Activated naive CD8-positive, alpha-beta T cell (primary cell): ENCODE data around the gene INO80E.
"Not testable (repeated sequence)": the region's sequence is repeated elsewhere in the genome, so short reads cannot be mapped to it uniquely, and the experiment has no call there.

Source experiments
- H3K27ac Mint-ChIP-seq: one replicate; pipeline ENCODE4 v1.8.0; 2021; ENCODE audit warnings: mixed read lengths
- H3K27me3 Mint-ChIP-seq: one replicate; pipeline ENCODE4 v1.8.0; 2021; ENCODE audit warnings: mixed read lengths
- H3K36me3 Mint-ChIP-seq: one replicate; pipeline ENCODE4 v1.8.0; 2021; ENCODE audit warnings: mixed read lengths
- H3K4me1 Mint-ChIP-seq: one replicate; pipeline ENCODE4 v1.8.0; 2021; ENCODE audit warnings: low read depth, mixed read lengths
- H3K4me3 Mint-ChIP-seq: one replicate; pipeline ENCODE4 v1.8.0; 2021; ENCODE audit warnings: mild to moderate bottlenecking, mixed read lengths
- H3K9me3 Mint-ChIP-seq: one replicate; pipeline ENCODE4 v1.8.0; 2021; ENCODE audit warnings: low read depth, mixed read lengths

The INO80E gene

DNA sequence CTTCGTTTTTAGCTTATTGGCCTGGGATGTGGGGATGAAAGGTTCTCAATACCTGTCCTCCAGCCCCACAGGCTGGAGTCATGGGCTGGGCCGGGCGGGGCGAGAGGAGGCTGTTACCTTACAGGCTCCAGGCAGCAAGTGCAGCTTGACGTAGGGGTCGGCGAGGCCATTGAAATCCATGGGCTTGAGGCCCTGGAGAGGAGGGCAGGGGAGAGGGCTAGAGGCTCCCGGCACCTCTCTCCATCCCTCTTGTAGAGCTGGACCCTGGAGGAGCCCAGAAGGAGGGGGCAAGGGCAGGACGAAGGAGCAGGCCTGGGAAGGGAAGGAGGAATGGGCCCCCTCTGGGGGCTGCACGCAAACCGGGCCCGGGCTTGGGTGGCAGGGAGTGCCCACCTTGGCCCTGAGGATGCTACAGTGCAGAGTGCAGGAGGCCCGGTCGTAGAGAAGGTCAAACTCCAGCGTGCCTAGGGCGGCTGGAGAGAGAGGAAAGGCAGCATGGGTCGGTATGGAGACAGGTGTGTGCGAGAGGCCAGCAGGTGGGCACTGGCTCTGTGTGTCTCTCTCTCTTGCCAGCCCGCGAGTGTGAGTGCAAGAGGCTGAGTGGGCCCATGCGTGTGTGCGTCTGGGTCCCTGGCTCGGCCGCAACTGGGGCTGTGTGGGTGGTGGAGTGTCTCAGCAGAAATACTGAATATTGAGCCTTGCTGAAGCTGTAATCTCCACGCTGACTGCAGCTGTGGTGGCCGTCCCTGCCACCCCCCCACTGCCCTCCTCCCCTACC, 13.2 kb downstream of the INO80E start:
- H3K27me3 Mint-ChIP-seq, result peaks cover 2% of the 10 kb centered on the region
- no peak overlapping the region for H3K27ac Mint-ChIP-seq
- H3K36me3 Mint-ChIP-seq, result no peaks in the 10 kb centered on the region
- H3K9me3 Mint-ChIP-seq, result no peaks in the 10 kb centered on the region
- peaks cover 7% of the 10 kb centered on the region for H3K4me1 Mint-ChIP-seq
- H3K4me3 Mint-ChIP-seq, result peak overlapping the region; percentile 23

DNA sequence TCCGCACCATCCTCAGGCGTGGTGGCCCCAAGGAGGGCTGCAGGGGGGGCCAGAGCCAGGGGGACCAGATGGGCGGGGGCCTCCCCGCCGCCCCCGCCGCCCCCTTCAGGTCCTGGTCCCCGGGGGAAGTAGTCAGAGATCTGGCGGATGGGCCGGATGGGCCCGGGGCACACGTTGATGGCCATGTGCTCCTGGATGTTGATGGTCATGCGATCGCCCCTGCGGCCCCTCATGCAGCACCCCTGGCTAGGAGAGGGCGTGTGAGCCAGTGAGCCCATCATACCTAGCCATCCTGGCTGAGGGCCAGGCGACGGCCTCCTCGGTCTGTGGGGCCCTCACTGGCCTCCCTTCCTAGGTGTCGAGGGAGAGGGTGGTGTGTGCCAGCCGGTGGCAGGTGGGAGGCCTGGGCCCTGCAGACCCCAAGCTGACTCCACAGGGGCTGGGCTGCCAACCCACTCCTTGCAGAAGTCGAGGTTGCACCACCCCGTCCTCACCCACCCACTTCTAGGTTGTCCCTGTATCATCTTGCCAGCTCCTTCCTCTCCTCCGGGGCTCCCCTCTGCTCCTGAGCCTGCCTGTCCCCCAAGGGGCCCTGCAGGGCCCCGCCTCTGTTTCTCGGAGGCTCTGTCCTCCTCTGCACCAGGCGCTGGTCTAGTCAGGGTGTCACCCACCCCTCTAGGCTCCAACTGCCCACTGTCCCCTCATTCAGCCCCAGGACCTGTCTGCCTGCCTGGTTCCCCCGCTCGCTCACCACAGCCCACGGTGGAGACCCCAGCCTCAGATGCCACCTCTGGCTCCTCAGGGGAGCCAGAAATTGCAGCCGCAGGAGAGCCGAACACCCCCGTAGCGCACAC, 14.2 kb downstream of the INO80E start:
- peaks cover 7% of the 10 kb centered on the region for H3K4me1 Mint-ChIP-seq
- H3K9me3 Mint-ChIP-seq, result no peaks in the 10 kb centered on the region
- H3K4me3 Mint-ChIP-seq, result peak overlapping the region; percentile 77
- H3K27ac Mint-ChIP-seq, result peak overlapping the region; percentile 46
- peaks cover 2% of the 10 kb centered on the region for H3K27me3 Mint-ChIP-seq
- H3K36me3 Mint-ChIP-seq, result no peaks in the 10 kb centered on the region

DNA sequence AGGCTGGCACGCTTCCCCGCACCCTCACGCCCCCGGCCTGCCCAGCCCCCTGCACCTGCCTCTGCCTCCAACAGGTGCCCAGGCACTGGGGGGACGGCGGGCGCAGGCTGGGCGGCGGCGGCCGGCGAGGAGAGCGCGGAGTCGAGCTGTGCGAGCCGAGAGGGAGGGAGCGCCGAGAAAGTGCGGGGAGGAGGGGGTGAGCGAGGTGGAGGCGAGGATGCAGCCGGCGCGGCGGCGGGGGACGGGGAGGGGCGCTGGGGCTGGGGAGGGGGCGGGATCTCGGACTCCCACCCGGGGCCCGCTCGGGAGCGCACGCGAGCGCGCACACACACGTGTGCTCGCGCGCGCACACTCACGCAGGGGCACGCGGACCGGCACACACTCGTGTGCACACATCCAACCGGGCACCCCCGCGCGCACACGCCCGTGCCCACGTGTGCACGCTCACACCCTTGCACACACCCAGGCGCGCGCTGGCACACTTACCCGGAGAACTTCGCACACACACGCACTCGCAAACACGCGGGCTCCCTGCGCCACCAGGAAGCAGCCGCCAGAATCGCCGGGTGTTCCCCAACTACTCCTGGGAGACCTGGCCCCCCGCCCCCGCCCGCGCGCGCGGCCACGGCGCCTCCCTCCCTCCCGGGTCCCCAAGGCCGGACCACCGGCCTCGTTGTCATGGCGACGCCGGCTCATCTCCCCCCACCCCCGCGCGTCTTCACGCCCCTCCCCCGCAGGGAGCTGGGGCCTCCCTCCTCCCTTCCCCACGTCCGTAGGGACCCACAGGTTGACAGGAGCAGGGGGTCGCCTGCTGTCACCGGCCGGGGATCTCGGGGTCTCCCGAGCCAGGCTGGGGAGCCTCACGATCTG, 15.0 kb downstream of the INO80E start, which contains the start of gene DOC2A:
DOC2A (minus strand) TSS at position 184 of the 870 bp plus-strand sequence. CDS start 805 bp downstream, outside the sequence.
- peaks cover 2% of the 10 kb centered on the region for H3K27me3 Mint-ChIP-seq
- peak within 1 kb of the TSS; percentile 46 for H3K27ac Mint-ChIP-seq
- peak within 1 kb of the TSS; percentile 88 for H3K4me3 Mint-ChIP-seq
- H3K36me3 Mint-ChIP-seq, result no peaks in the 10 kb centered on the region
- H3K9me3 Mint-ChIP-seq, result no peaks in the 10 kb centered on the region
- peaks cover 7% of the 10 kb centered on the region for H3K4me1 Mint-ChIP-seq

DNA sequence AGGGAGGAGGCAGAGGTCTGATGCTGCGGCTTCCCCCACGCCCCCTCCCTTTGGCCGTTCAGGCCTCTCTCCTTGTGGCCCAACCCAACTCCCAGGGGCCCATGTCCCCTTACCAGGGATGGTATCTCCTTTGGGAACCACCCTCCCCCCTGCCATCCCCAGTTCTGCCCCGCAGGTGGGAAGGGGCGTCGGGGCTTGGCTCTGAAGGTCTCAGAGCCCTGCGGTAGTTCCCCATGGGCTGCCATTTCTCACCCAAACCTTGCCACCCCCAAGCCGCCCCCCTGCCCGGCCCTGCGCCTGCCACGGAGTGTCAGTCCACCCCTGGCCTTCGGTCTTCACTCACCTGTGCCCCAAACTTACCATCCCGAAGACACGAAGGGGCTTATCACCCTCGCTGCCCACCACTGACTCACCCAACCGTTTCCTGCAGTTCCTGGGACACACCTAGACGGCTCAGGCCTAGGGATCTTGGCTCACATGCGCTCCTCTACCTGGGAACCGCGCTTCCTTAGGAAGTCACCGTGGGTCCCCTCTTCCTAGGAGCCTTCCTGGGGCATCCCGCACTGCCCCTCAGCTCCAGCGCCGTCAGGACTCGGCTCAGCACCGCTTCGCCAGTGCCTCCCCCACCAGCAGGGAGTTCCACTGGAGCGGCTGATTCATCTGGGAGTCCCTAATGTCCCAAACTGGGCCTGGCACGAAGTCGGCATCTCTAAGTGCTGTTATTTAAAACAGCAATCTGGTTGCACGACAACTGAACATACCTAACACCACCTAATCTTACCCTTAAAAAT, 15.9 kb downstream of the INO80E start:
- Mint-ChIP-seq H3K27me3 (peaks cover 2% of the 10 kb centered on the region), H3K4me1 (peaks cover 7% of the 10 kb centered on the region), H3K27ac (no peak overlapping the region), H3K36me3 (no peaks in the 10 kb centered on the region), H3K9me3 (no peaks in the 10 kb centered on the region), H3K4me3 (peak overlapping the region; percentile 88)

DNA sequence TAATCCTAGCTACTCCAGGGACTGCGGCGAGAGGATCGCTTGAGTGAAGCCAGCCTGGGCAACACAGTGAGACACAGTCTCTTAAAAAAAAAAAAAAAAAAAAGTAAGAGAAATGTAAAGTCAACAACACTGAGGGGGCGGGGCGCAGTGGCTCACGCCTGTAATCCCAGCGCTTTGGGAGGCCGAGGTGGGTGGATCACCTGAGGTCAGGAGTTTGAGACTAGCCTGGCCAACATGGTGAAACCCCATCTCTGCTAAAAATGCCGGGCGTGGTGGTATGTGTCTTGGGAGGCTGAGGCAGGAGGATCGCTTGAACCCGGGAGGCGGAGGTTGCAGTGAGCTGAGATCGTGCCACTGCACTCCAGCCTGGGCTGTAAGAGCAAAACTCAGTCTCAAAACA, 16.6 kb downstream of the INO80E start:
- not testable (repeated sequence) for H3K27ac Mint-ChIP-seq, H3K36me3 Mint-ChIP-seq, H3K4me3 Mint-ChIP-seq, H3K27me3 Mint-ChIP-seq, H3K9me3 Mint-ChIP-seq, H3K4me1 Mint-ChIP-seq

DNA sequence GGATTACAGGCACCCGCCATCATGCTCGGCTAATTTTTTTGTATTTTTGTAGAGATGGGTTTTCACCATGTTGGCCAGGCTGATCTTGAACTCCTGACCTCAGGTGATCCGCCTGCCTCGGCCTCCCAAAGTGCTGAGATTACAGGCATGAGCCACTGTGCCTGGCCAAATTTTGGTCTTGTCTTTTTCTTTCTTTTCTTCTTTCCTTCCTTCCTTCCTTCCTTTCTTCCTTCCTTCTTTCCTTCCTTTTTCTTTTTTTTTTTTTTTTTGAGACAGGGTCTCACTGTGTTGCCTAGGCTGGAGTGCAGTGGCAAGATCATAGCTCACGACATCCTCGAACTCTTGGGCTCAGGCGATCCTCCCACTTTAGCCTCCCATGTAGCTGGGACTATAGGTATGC, 19.4 kb downstream of the INO80E start:
- H3K9me3 Mint-ChIP-seq, H3K36me3 Mint-ChIP-seq, H3K27me3 Mint-ChIP-seq, H3K4me3 Mint-ChIP-seq, H3K4me1 Mint-ChIP-seq, H3K27ac Mint-ChIP-seq: not testable (repeated sequence)

DNA sequence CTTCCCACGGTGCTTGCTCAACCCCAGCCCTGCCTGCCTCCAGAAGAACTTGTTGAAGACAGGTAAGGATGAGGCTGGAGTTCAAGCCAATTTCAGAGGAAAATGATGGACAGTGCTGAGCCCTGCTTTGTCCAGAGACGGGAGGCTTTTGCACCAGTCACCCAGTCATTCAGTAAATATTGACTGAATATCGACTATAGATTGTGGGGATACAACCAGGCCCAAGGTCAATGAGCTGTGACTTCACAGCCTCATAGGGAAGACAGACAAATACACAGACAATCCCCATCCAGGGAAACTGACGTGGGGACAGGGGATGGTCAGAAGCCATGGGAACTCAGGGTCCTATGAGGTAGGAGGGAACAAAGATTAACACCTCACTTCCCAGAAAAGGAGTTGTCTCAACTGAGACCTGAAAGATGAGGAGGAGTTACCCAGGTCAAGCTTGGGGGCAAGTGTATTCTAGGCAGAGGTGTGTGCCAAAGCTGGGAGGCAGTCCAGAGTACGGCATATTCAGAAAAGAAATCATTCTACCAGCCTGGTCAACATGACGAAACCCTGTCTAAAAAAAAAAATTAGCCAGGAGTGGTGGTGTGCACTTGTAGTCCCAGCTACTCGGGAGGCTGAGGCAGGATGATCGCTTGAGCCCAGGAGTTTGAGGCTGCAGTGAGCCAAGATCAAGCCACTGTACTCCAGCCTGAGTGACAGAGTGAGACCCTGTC, 20.7 kb downstream of the INO80E start:
- peaks cover 2% of the 10 kb centered on the region for H3K27me3 Mint-ChIP-seq
- no peak overlapping the region for H3K27ac Mint-ChIP-seq
- no peaks in the 10 kb centered on the region for H3K36me3 Mint-ChIP-seq
- peaks cover 8% of the 10 kb centered on the region for H3K4me1 Mint-ChIP-seq
- H3K4me3 Mint-ChIP-seq, result no peak overlapping the region
- H3K9me3 Mint-ChIP-seq, result no peaks in the 10 kb centered on the region

DNA sequence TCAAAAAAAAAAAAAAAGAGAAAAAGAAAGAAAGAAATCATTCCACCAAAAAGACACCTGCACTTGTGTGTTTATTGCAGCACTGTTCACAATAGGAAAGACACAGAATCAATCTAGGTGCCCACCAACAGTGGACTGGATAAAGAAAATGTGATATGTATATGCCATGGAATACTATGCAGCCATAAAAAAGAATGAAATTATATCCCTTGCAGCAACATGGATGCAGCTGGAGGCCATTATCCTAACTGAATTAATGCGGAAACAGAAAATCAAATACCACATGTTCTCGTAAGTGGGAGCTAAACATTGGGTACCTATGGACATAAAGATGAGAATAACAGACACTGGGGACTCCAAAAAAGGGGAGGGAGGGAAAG, 21.2 kb downstream of the INO80E start:
- Mint-ChIP-seq H3K36me3 (no peaks in the 10 kb centered on the region), H3K9me3 (no peaks in the 10 kb centered on the region), H3K27me3 (no peaks in the 10 kb centered on the region), H3K4me1 (peaks cover 3% of the 10 kb centered on the region), H3K4me3 (no peak overlapping the region), H3K27ac (no peak overlapping the region)

DNA sequence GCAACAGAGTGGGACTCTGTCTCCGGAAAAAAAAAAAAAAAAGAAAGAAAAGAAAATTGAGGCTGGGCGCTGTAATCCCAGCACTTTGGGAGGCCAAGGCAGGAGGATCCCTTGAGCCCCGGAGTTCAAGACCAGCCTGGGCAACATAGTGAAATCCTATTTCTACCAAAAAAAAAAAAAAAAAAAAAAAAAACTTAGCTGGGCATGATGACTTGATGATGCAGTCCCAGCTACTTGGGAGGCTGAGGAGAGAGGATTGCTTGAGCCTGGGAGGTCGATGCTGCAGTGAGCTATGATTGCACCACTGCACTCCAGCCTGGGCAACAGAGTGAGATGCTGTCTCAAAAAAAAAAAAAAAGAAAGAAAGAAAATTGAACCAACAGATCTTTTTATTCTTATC, 21.9 kb downstream of the INO80E start:
- not testable (repeated sequence) for H3K4me3 Mint-ChIP-seq, H3K4me1 Mint-ChIP-seq, H3K9me3 Mint-ChIP-seq, H3K27me3 Mint-ChIP-seq, H3K36me3 Mint-ChIP-seq, H3K27ac Mint-ChIP-seq

DNA sequence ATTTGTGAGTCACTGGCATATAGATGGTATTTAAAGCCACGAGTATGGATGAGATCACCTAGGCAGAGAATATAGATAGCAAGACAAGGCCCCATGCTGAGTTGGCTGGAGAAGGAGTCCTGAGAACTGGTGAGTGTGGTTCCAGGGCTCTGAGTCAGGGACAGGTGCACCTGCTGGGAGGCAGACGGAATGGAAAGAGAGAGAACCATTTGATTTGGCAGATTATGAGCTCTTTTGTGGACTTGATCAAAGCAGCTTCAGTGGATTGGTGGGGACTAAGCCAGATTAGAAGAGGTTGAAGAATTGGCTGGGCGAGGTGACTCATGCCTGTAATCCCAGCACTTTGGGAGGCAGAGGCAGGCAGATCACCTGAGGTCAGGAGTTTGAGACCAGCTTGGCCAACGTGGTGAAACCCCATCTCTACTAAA, 22.7 kb downstream of the INO80E start:
- Mint-ChIP-seq H3K27ac (no peak overlapping the region), H3K4me1 (peaks cover 3% of the 10 kb centered on the region), H3K27me3 (no peaks in the 10 kb centered on the region), H3K9me3 (no peaks in the 10 kb centered on the region), H3K36me3 (no peaks in the 10 kb centered on the region), H3K4me3 (no peak overlapping the region)

DNA sequence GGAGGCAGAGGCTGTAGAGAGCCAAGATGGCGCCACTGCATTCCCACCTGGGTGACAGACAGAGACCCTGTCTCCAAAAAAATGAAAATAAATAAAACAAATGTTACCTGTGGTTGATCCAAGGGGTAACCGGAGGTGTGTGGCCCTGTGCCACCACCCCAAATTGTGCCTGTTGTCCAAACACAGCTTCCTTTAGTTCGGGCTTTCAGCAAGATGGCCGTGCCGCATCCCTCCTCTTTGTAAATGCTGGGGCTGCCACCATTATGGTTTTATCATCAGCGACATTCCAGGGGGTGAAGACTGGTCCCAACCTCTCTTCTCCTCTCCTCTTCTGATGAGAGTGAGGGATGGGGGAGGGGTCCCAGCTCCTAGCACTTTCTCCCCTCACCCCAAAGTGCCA, 26.8 kb downstream of the INO80E start, which contains the start of gene C16orf92:
C16orf92 (plus strand) TSS at position 312 of the 400 bp plus-strand sequence. CDS start 143 bp downstream, outside the sequence.
- H3K36me3 Mint-ChIP-seq, result no peaks in the 10 kb centered on the region
- H3K9me3 Mint-ChIP-seq, result no peaks in the 10 kb centered on the region
- peaks cover 3% of the 10 kb centered on the region for H3K4me1 Mint-ChIP-seq
- H3K4me3 Mint-ChIP-seq, result no peak within 1 kb of the TSS
- H3K27ac Mint-ChIP-seq, result no peak within 1 kb of the TSS
- H3K27me3 Mint-ChIP-seq, result peaks cover 4% of the 10 kb centered on the region

DNA sequence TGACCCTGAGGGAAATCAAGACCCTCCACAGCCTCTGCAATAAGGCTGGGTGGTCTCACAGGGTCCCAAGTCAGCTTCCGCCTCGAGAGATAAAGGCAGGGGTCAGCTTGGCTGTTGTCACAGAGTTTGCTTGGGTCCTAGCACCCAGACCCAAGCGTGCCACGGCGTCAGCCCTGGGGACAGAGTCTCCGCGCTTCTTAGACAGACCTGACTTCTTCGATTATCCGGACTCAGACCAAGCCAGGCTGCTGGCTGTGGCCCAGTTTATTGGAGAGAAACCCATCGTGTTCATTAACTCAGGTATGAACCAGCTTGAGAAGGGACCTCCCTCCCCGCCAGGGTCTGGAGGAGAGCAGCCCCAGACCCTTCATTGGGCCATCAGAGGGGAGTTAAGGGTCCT, 27.5 kb downstream of the INO80E start:
- Mint-ChIP-seq H3K27ac (no peak overlapping the region), H3K9me3 (no peaks in the 10 kb centered on the region), H3K27me3 (peaks cover 4% of the 10 kb centered on the region), H3K36me3 (no peaks in the 10 kb centered on the region), H3K4me3 (no peak overlapping the region), H3K4me1 (peaks cover 3% of the 10 kb centered on the region)

DNA sequence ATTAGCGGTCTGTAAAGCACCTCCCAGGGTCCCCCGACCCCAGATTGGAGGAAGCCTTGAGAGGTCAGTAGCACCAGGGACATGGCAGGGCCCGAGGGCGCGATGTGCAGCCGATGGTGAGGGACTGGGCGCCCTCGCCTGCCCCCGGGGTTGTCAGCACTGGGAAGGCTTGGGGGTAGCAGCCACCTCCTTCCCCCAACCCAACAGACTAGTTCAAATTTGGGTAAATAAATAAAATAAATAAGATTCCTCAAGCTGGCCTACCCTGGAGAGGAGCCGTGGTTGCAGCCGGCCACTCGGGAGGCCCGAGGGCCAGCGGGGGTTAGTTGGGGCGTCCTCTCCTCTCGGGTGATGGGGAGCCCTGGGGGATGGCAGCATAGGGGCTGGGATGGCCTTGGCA, 28.4 kb downstream of the INO80E start:
- peaks cover 7% of the 10 kb centered on the region for H3K27me3 Mint-ChIP-seq
- no peaks in the 10 kb centered on the region for H3K36me3 Mint-ChIP-seq
- H3K4me3 Mint-ChIP-seq, result no peak overlapping the region
- peaks cover 3% of the 10 kb centered on the region for H3K4me1 Mint-ChIP-seq
- H3K9me3 Mint-ChIP-seq, result no peaks in the 10 kb centered on the region
- H3K27ac Mint-ChIP-seq, result no peak overlapping the region
